Activated CD4-positive, alpha-beta T cell treated with anti-CD3 and anti-CD28 coated beads, Interleukin-2, amount 50 U/mL, for 24 hours (primary cell): ENCODE data around the gene METRNL.
"Not testable (repeated sequence)": the region's sequence is repeated elsewhere in the genome, so short reads cannot be mapped to it uniquely, and the experiment has no call there.

Experiments
- DNase-seq, 2 donors: peaks; one replicate each; pipeline ENCODE4 v3.0.0-alpha.2; 2020; ENCODE audit warnings: low read depth in 1 of 2, low spot score in 1 of 2

The METRNL gene

DNA sequence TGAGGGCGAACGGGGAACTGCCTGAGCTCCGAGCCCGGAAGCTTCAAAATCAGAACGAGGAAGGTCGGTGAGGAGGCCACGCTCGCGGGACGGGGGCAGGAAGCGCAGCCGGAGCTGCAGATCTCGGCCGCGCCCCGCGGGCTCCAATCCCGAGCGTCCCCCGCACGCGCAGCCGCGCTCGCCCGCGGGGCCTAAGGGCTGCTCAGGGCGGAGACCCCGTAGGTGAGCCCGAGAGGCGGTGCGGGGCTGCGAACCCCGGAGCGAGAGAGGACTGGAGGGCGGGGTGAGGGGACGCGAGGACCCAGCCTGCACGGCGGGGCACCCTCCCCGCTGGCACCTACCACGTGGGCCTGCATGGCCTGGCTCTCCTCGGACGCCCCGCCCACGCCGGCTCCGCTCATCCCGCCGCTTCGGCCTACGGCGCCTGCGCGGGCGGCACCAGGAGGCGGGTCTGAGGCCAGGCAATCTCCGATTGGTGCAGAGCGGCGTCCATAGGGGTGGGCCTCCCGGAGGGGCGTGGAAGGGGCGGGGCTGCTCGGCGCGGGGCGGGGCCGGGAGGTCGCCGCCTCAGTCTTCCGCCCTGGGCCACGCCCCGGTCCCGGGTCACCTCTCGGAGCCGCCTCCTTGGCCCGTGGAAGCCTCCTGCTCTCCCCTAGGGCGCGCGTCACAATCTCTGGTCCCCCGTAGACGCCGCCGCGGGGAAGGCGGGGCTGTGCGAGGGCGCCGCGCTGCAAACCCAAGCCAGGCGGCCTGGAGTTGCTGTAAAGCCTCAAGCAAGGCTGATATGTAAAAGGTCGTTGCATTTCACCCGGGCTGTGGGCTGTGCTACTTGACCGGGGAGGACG lies 27.8 kb upstream of the METRNL start:
- DNase-seq = peak; percentile 94 to 96

DNA sequence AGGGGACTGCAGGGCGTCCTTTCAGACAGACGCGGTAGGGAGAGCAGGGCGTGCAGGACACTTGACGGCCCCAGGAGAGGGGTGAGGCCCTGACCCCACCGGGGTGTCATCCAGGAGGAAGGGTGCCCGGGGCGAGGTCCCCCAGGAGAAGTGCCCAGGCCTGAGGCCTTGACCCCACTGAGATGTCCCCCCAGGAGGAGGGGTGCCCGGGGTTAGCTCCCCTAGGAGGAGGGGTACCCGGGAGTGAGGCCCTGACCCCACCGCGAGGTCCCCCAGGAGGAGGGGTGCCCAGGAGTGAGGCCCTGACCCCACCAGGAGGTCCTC lies 27.2 kb upstream of the METRNL start:
- no peak for DNase-seq

DNA sequence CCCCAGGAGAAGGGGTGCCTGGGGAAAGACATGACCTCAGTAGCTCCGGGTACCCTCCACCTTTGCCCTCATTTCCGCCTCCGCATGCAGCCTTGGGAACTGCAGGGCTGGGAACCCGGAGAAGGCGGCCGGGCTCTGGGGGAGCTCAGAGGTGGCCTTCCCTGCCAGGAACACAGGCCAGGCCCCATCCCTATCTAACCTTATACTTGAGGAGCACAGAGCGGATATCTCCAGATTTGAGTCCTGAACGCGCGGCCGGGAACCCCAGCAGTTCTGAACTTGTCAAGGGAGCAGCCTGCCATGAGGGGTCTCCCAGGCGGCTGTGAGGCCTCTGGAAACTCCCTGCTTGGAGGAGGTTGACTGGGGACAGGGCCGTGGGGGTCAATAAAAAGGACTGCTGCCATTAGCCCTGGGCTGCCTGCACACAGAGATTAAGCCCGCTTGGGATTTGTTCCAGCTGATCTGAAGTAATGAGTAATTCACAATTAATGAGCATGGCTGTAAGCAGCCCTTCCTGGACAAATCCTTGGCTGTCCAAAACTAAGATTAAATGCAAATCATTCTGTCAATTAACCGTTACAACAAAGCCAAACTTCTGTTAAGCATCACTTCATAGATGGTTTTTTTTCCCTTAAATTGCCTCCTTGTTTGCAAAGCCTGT lies 26.3 kb upstream of the METRNL start:
- no peak for DNase-seq

GRCh38 chr17:83053739-83054451 lies 25.5 kb upstream of the METRNL start:
- no peak for DNase-seq

DNA sequence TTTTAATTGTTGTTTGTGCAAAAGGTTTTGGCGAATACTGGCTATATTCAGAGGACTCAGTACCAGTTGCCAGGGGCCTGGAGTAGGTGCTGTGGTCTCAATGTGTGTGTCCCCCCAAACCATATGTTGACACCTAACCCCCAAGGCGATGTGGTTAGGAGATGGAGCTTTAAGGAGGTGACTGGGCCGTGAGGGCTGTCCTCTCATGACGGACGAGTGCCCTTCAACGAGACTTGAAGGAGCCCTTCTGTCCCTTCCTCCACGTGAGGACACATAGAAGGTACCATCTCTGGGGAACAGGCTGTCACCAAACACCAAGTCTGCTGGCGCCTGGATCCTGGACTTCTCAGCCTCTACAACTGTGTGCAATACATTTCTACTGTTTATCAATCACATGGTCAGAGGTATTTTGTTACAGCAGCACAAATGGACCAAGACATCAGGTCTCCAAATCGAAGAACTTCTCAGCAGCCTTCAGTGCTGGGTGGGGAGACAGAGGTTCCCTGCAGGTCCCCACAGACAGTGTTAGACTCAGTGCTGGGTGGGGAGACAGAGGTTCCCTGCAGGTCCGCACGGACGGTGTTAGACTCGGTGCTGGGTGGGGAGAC lies 24.8 kb upstream of the METRNL start:
- DNase-seq = no peak

- DNase-seq = not testable (repeated sequence)
Observed at GRCh38 chr17:83055176-83055575, 24.2 kb upstream of the METRNL start.

DNA sequence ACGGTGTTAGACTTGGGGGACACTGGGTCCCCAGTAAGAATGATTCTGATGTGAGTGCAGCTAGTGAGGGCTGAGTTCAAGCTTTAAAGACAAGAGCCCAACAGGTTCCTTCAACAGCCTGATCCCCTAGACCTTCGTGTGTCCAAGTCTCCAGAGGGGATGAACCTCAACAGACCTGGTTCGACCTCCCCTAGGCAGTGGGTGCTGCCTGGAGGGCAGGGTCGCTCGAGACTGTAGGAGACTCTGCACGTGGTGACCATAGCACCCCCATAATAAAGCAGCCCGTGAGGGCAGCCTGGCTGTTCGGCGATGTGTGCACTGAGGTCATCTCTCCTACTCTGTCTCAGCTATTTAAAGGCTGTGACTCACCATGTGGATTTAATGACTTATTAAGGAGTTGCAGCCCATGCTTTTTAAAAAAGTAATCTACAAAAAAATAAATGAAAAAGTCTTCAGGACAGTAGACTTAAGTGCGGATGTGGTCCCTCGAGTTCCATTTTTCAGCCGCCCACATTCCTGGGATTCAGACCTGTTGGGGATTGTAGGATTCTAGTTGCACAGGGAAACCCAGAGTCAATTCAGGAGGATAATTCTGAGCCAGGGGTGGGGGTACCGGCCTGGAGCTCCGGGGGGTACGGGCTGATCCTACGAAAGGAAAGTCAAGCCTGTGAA lies 23.4 kb upstream of the METRNL start:
- no peak for DNase-seq

- no peak for DNase-seq
Observed at GRCh38 chr17:83056583-83057396, 22.6 kb upstream of the METRNL start.

GRCh38 chr17:83057397-83057761 lies 22.0 kb upstream of the METRNL start:
- DNase-seq = no peak

DNA sequence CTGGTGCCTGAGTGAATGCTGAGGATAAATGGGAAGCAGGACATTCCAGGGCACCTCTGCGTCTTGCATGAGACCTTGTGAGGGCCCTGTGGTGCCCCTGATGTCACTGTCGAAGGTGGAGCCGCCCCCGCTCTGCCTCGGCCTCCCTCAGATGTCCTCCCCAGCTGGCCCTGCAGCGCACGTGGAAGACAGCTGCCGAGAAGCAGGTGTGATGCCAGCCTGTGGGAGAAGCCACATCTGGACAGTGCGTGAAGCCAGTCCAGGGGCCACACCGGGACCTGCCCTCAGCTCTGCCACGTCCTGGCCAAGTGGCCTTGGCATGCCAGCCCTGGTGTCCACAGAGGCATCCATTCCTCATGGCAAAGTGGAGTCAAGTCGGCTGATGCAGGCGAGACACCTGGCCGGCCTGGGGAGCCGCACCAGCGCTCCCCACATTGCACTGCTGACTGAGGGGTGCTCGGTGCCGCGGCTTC lies 21.6 kb upstream of the METRNL start:
- no peak for DNase-seq

GRCh38 chr17:83058266-83058798 lies 21.1 kb upstream of the METRNL start:
- DNase-seq = no peak

- no peak for DNase-seq
Observed at GRCh38 chr17:83061586-83061985, 17.8 kb upstream of the METRNL start.

GRCh38 chr17:83062011-83062817 lies 17.2 kb upstream of the METRNL start:
- no peak for DNase-seq

DNA sequence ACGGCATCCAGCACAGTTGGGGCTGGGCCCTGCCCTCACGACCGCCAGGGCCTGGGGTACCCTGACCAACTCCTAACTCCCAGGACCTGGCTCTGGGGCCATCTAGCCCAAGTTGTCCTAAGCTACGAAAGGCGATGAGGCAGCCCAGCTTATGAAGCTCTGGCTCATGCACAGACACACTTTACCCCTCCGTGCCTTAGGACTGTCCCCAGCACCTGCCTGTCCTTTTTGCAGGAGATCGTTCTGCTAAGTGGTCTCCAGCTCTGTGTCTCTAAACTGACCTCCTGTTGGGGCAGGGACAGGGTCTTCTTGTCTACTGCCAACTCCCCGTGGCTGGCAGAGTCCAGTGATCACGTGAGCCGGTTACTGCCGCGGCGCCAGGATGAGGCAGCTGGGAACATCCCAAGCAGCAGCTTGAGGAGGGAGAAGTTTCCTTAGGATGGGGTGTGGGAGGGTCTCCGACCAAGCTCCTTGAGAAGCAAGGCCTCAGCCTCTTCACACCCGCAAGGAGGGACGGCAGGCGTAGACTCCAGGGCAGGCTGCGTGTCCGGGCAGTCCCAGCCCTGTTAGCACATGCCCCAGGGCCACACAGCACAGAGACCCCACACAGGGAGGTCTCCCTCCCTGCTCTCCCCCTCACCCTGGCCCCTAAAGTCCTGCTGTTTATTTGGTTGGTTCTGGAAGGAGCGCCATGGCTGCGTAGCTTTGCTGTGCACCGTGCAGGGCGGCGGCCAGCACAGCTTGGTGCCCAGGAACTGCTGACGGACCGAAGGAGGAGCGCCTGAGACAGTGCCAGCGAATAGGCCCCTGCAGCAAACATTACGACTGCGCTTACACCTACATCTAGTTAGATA lies 16.4 kb upstream of the METRNL start:
- DNase-seq = no peak

DNA sequence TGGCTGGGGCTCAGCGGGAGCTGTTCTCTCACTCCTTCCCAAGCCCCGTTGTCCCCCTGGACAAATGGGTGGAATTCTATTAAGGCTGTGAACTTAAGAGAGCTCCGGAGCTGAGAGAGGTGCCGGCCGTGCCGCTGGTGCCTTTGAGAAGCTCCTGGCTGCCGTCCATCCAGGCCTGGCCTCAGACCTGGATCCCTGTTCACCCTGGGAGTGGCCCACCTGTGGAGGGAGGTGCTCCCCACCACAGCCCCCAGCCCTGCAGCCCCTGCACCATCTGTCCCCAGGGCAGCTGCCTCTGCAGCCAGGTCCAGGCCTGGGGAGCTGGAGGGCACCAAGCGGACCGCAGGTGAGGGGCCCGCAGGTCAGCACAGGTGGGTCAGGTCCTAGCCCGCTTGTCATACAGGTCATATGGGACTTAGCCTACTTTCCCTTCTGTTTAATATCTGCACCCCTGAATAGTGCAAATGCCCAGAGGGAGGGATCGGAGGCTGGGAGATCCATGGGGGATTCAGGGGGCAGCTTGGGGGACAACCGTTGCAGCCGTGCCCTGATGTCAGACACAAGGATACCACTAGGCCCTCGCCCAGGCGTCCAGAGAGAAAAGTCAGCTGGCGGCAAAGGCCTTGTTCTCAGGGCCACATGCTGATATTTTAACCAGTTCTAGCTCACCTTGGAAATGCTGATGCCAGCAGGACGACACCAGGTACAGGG lies 15.2 kb upstream of the METRNL start:
- no peak for DNase-seq

GRCh38 chr17:83064732-83065659 lies 14.4 kb upstream of the METRNL start:
- no peak for DNase-seq
